Middle frontal gyrus (tissue), 1 donor: ENCODE data around the gene IL26.

Source experiments
- DNase-seq: peaks from one replicate; pipeline ENCODE4 v3.0.0-alpha.2; 2015; ENCODE audit warnings: low spot score; ENCODE audit errors: extremely low spot score

Gene IL26

GRCh38 chr12:68157380-68157779, 68.2 kb downstream of the IL26 start:
- DNase-seq = no peak

GRCh38 chr12:68156636-68157035, 69.0 kb downstream of the IL26 start:
- DNase-seq = no peak

GRCh38 chr12:68154779-68155178, 70.8 kb downstream of the IL26 start:
- DNase-seq = no peak
